ENCODE results near the gene TTLL13. TPM values are rescaled to one million over a fixed set of nuclear protein-coding genes. Genes with fewer than 3 reads are reported as not detected.
A peak's percentile ranks its signal among the peaks of the same experiment; 100 is the strongest.
"Not testable (repeated sequence)": the region's sequence is repeated elsewhere in the genome, so short reads cannot be mapped to it uniquely, and the experiment has no call there.

The TTLL13 gene
- total RNA-seq, 4 donors from 2014 or later = not detected

DNA sequence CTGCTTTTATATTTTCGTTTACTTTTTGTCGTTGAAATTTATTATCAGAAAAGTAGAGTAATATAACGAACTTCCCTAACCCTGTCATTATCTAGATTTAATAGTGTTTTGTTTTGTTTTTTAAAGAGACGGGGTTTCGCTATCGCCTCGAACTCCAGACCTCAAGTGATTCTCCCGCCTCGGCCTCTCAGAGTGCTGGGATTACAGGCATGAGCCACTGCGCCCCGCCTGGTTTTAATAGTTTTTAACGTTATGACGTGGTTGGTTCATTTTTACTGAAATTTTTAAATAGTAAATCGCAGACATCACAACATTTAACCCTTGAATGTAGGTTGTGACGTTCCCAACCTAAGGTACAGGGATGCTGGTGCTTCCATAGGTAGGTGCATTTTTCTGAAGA, 17.1 kb downstream of the TTLL13 start:
- intact Hi-C loops (cut with DNase I) = no loop called here

DNA sequence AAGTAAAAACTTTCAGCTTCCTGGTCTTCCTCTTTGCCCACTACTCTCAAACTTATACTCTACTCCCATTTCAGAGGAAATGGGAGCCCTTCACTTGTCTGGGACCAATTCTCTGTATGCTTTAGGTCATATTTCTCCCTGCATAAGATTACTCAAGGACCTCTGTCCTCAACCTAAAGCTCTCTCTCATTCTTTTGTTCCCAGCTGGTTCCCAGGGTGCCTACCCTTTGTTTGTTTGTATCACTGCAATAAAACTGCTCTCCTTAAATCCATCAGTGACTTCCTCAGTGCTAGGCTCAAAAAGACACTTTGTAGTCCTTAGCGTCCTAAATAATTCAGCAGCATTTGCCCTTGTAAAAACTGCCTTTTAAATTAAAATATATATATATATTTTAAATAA, 19.1 kb downstream of the TTLL13 start:
- Histone ChIP-seq H3K4me1 (peaks cover 18 to 75% (median 41%) of the 10 kb centered on the region in 3 donors), H3K4me3 (peak overlapping the region in 1 of 4 donors; percentile 80), H3K27ac (no peak overlapping the region), H3K36me3 (peaks cover 9 to 44% (median 18%) of the 10 kb centered on the region in 3 donors), H3K9me3 (no peaks in the 10 kb centered on the region), H3K27me3 (no peaks in the 10 kb centered on the region)
- TF ChIP-seq CTCF (IDR thresholded peaks at IDR 0.05) = no peak
- TF ChIP-seq POLR2A (IDR thresholded peaks at IDR 0.05) = no peak
- intact Hi-C loops (cut with DNase I) = no loop called here
- WGBS, 2 donors = 38 to 50% methylated on average over 1 of the region's 1 CpG
- DNase-seq = no peak

More for the DNA sequence above, 17.1 kb downstream of the TTLL13 start:
- WGBS, 2 donors = 4 to 5% methylated on average over 15 of the region's 15 CpGs
- DNase-seq = no peak
- peak overlapping the region; percentile 53 to 83 (median 74) for H3K4me3 ChIP-seq
- H3K27ac ChIP-seq = peak overlapping the region; percentile 90 to 98 (median 97)
- H3K9me3 ChIP-seq = no peaks in the 10 kb centered on the region
- TF ChIP-seq POLR2A (IDR thresholded peaks at IDR 0.05) (no peak), CTCF (IDR thresholded peaks at IDR 0.05) (no peak)
- H3K4me1 ChIP-seq = peaks cover 22 to 81% (median 54%) of the 10 kb centered on the region in 3 donors
- no peaks in the 10 kb centered on the region for H3K27me3 ChIP-seq
- H3K36me3 ChIP-seq = peaks cover 8 to 25% (median 14%) of the 10 kb centered on the region in 3 donors

DNA sequence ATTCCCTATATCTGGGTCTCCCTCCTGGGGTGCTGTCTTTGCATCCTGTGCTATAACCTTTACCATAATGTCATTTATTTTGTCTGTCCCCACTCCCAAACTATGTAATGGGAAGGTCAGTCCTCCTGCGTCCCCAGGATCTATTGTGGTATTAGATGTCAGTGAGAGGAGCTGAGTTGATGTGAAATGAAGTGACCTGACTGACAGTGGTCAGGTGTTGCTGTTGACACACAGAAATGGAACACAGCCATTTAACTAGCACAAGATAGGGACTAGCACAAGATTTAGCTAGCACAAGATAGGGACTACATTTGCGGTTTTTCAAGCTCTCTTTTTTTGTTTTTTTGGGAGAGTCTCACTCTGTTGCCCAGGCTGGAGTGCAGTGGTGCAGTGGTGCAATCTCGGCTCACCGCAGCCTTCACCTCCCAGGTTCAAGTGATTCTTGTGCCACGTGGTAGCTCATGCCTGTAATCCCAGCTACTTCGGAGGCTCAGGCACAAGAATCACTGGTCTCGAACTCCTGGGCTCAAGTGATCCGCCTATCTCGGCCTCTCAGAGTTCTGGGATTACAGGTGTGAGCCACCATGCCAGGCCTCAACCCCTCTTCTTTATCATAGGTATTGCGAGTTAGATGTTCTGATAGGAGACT, 21.3 kb downstream of the TTLL13 start:
- TF ChIP-seq POLR2A (IDR thresholded peaks at IDR 0.05) (no peak), CTCF (IDR thresholded peaks at IDR 0.05) (no peak)
- DNase-seq = no peak
- 93 to 97% methylated on average over 8 to 10 of the region's 10 CpGs for WGBS, 2 donors
- Histone ChIP-seq H3K27me3 (no peaks in the 10 kb centered on the region), H3K27ac (no peak overlapping the region), H3K4me1 (peaks cover 10 to 62% (median 35%) of the 10 kb centered on the region in 3 donors), H3K4me3 (no peak overlapping the region), H3K9me3 (no peaks in the 10 kb centered on the region), H3K36me3 (peaks cover 16 to 66% (median 27%) of the 10 kb centered on the region in 3 donors)
- intact Hi-C loops (cut with DNase I) = no loop called here

- Histone ChIP-seq H3K36me3 (peaks cover 16 to 73% (median 27%) of the 10 kb centered on the region in 3 donors), H3K27me3 (no peaks in the 10 kb centered on the region), H3K4me3 (no peak overlapping the region), H3K4me1 (peaks cover 7 to 57% (median 34%) of the 10 kb centered on the region in 3 donors), H3K9me3 (no peaks in the 10 kb centered on the region), H3K27ac (no peak overlapping the region)
- WGBS, 2 donors = 67 to 68% methylated on average over 6 to 7 of the region's 7 CpGs
- no peak for DNase-seq
- TF ChIP-seq POLR2A (IDR thresholded peaks at IDR 0.05) (no peak), CTCF (IDR thresholded peaks at IDR 0.05) (no peak)
- intact Hi-C loops (cut with DNase I) = no loop called here
These were observed 22.3 kb downstream of the TTLL13 start for GRCh38 chr15:90271459-90272166.

- WGBS, 2 donors = 95 to 100% methylated on average over 9 to 10 of the region's 12 CpGs
These were observed 29.1 kb downstream of the TTLL13 start for GRCh38 chr15:90278467-90278866.

GRCh38 chr15:90280743-90281142, 31.4 kb downstream of the TTLL13 start:
- DNase-seq; H3K4me3 ChIP-seq; H3K27ac ChIP-seq; H3K27me3 ChIP-seq; H3K9me3 ChIP-seq; intact Hi-C loops (cut with DNase I); H3K36me3 ChIP-seq; H3K4me1 ChIP-seq: not testable (repeated sequence)
- 85 to 88% methylated on average over 5 of the region's 5 CpGs for WGBS, 2 donors

More at GRCh38 chr15:90278467-90278866, 29.1 kb downstream of the TTLL13 start:
- H3K27me3 ChIP-seq; DNase-seq; H3K27ac ChIP-seq; H3K9me3 ChIP-seq; intact Hi-C loops (cut with DNase I); H3K4me3 ChIP-seq; H3K4me1 ChIP-seq: not testable (repeated sequence)
- peaks cover 6 to 28% (median 8%) of the 10 kb centered on the region in 3 donors for H3K36me3 ChIP-seq

DNA sequence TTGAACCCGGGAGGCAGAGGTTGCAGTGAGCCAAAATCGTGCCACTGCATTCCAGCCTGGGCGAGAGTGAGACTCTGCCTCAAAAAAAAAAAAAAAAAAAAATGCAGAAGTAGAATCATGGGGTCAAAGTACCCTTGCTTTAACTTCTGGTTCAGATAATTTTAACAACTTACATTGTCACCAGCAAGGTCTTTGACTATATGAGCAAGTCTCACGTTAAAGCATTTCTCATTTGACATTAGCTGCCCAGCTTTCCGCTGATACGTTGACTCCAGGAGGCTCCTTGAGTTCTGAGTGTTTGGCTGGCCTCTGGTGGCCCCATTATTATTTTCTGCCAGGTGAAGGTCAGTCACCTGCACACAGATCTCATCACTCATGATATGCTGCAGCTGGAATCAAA, 32.3 kb downstream of the TTLL13 start:
- WGBS, 2 donors = 74 to 77% methylated on average over 5 to 6 of the region's 6 CpGs
- H3K27me3 ChIP-seq; H3K4me1 ChIP-seq; H3K4me3 ChIP-seq; intact Hi-C loops (cut with DNase I); DNase-seq; H3K9me3 ChIP-seq; H3K27ac ChIP-seq; H3K36me3 ChIP-seq: not testable (repeated sequence)
